Measurements from ENCODE around the gene IPO11. TPM values are rescaled to one million over a fixed set of nuclear protein-coding genes. Genes with fewer than 3 reads are reported as not detected.

Gene IPO11
- total and polyA plus RNA-seq, 2 of the 13 experiments (the other 11 are each of a cell fraction or from before 2014, with no cell fraction given), result 13.9 to 24.4 TPM

DNA sequence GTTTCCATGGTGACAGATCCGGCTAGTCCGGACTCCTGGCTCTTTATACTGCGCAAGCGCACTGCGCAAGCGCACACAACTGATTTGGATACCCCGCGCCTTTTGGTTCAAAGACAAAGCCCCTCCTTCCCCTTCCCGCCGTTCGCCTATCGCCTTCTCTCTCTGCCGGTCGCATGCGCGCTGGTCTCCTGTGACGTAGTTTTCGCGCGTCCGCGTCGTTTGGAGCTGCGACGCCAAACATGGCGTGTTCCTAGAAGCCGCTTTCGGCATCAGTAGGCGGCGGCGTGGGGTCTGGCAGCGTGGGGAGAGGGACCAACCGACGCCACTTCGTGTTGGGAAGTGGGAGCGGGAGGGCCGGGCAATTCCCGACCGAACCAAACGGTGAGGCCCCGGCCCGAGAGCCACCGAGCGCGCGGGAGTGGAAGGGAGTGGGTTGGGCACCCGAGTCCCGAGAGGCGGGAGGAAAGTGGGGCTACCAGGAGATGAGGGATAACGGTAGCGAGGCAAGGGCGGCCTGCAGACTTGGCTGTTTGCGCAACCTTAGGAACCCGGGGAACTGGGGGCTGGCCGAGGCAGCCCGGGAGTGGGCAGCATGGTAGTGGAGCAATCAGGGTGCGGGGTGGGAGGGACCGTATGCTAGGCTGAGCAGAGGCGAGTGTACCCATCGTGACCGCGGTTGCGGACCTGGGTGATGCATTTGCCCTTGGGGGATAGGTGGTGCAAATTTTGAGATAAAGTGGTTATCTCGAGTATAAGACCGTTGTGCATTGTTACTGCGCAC is at the start of gene IPO11 (continued):
- TF ChIP-seq, protein P1, sequence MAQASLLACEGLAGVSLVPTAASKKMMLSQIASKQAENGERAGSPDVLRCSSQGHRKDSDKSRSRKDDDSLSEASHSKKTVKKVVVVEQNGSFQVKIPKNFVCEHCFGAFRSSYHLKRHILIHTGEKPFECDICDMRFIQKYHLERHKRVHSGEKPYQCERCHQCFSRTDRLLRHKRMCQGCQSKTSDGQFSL (CRISPR knock-in tag; IDR thresholded peaks at IDR 0.05), result no peak
- TF ChIP-seq, protein P2, sequence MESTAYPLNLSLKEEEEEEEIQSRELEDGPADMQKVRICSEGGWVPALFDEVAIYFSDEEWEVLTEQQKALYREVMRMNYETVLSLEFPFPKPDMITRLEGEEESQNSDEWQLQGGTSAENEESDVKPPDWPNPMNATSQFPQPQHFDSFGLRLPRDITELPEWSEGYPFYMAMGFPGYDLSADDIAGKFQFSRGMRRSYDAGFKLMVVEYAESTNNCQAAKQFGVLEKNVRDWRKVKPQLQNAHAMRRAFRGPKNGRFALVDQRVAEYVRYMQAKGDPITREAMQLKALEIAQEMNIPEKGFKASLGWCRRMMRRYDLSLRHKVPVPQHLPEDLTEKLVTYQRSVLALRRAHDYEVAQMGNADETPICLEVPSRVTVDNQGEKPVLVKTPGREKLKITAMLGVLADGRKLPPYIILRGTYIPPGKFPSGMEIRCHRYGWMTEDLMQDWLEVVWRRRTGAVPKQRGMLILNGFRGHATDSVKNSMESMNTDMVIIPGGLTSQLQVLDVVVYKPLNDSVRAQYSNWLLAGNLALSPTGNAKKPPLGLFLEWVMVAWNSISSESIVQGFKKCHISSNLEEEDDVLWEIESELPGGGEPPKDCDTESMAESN (CRISPR knock-in tag; conservative IDR thresholded peaks at IDR 0.05), result no peak; the same call in 1 of the 2 replicates
- TF ChIP-seq, protein P3, sequence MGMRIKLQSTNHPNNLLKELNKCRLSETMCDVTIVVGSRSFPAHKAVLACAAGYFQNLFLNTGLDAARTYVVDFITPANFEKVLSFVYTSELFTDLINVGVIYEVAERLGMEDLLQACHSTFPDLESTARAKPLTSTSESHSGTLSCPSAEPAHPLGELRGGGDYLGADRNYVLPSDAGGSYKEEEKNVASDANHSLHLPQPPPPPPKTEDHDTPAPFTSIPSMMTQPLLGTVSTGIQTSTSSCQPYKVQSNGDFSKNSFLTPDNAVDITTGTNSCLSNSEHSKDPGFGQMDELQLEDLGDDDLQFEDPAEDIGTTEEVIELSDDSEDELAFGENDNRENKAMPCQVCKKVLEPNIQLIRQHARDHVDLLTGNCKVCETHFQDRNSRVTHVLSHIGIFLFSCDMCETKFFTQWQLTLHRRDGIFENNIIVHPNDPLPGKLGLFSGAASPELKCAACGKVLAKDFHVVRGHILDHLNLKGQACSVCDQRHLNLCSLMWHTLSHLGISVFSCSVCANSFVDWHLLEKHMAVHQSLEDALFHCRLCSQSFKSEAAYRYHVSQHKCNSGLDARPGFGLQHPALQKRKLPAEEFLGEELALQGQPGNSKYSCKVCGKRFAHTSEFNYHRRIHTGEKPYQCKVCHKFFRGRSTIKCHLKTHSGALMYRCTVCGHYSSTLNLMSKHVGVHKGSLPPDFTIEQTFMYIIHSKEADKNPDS (CRISPR knock-in tag; IDR thresholded peaks at IDR 0.05), result 0 out of 2 replicates have a peak, but pooled peaks have one; percentile 51
- TF ChIP-seq ZNF264 (CRISPR knock-in tag; IDR thresholded peaks at IDR 0.05), result no peak
- TF ChIP-seq HNRNPUL1 (IDR thresholded peaks at IDR 0.05; ENCODE audit: low read depth, low read length), result no peak
- TF ChIP-seq, protein P4, sequence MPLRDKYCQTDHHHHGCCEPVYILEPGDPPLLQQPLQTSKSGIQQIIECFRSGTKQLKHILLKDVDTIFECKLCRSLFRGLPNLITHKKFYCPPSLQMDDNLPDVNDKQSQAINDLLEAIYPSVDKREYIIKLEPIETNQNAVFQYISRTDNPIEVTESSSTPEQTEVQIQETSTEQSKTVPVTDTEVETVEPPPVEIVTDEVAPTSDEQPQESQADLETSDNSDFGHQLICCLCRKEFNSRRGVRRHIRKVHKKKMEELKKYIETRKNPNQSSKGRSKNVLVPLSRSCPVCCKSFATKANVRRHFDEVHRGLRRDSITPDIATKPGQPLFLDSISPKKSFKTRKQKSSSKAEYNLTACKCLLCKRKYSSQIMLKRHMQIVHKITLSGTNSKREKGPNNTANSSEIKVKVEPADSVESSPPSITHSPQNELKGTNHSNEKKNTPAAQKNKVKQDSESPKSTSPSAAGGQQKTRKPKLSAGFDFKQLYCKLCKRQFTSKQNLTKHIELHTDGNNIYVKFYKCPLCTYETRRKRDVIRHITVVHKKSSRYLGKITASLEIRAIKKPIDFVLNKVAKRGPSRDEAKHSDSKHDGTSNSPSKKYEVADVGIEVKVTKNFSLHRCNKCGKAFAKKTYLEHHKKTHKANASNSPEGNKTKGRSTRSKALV (CRISPR knock-in tag; IDR thresholded peaks at IDR 0.05), result no peak
- TF ChIP-seq BRD4 (CRISPR knock-in tag; IDR thresholded peaks at IDR 0.05), result 0 out of 2 replicates have a peak, but pooled peaks have one; percentile 32
- TF ChIP-seq, protein P5, sequence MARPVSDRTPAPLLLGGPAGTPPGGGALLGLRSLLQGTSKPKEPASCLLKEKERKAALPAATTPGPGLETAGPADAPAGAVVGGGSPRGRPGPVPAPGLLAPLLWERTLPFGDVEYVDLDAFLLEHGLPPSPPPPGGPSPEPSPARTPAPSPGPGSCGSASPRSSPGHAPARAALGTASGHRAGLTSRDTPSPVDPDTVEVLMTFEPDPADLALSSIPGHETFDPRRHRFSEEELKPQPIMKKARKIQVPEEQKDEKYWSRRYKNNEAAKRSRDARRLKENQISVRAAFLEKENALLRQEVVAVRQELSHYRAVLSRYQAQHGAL (CRISPR knock-in tag; IDR thresholded peaks at IDR 0.05; ENCODE audit: not compliant biosample characterization), result no peak
- TF ChIP-seq TOE1 (CRISPR knock-in tag; IDR thresholded peaks at IDR 0.05), result no peak
- no peak for TF ChIP-seq ZNF121 (CRISPR knock-in tag; IDR thresholded peaks at IDR 0.05)
- TF ChIP-seq, protein P6, sequence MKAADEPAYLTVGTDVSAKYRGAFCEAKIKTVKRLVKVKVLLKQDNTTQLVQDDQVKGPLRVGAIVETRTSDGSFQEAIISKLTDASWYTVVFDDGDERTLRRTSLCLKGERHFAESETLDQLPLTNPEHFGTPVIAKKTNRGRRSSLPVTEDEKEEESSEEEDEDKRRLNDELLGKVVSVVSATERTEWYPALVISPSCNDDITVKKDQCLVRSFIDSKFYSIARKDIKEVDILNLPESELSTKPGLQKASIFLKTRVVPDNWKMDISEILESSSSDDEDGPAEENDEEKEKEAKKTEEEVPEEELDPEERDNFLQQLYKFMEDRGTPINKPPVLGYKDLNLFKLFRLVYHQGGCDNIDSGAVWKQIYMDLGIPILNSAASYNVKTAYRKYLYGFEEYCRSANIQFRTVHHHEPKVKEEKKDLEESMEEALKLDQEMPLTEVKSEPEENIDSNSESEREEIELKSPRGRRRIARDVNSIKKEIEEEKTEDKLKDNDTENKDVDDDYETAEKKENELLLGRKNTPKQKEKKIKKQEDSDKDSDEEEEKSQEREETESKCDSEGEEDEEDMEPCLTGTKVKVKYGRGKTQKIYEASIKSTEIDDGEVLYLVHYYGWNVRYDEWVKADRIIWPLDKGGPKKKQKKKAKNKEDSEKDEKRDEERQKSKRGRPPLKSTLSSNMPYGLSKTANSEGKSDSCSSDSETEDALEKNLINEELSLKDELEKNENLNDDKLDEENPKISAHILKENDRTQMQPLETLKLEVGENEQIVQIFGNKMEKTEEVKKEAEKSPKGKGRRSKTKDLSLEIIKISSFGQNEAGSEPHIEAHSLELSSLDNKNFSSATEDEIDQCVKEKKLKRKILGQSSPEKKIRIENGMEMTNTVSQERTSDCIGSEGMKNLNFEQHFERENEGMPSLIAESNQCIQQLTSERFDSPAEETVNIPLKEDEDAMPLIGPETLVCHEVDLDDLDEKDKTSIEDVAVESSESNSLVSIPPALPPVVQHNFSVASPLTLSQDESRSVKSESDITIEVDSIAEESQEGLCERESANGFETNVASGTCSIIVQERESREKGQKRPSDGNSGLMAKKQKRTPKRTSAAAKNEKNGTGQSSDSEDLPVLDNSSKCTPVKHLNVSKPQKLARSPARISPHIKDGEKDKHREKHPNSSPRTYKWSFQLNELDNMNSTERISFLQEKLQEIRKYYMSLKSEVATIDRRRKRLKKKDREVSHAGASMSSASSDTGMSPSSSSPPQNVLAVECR (CRISPR knock-in tag; IDR thresholded peaks at IDR 0.05; ENCODE audit: borderline replicate concordance), result peak; percentile 97
- no peak for TF ChIP-seq HNF4G (IDR thresholded peaks at IDR 0.05; ENCODE audit: borderline replicate concordance, low read depth, low read length)
- no peak for TF ChIP-seq HNF4G (CRISPR knock-in tag; IDR thresholded peaks at IDR 0.05; ENCODE audit: borderline replicate concordance, low read depth)
- peak; percentile 77; the same call in 1 of the 2 replicates for TF ChIP-seq SALL2 (CRISPR knock-in tag; IDR thresholded peaks at IDR 0.05)
- no peak for TF ChIP-seq PAX8 (CRISPR knock-in tag; IDR thresholded peaks at IDR 0.05; ENCODE audit: borderline replicate concordance)
- TF ChIP-seq ARHGAP35 (CRISPR knock-in tag; IDR thresholded peaks at IDR 0.05; ENCODE audit: borderline replicate concordance), result 0 out of 2 replicates have a peak, but pooled peaks have one; percentile 64

All from HepG2 (cell line).